A549 (cell line): ENCODE results near the gene NREP.

Experiments used
- BHLHE40 ChIP-seq: IDR thresholded peaks from 2 replicates; pipeline ENCODE4 v1.6.1; 2012; ENCODE audit warnings: low read depth, low read length, inconsistent platforms
- CTCF ChIP-seq: fragments of >200 bp; sonication (Bioruptor Twin); formaldehyde crosslinking; IDR thresholded peaks from 3 replicates; pipeline ENCODE4 v1.5.1; 2016
- ELK1 ChIP-seq: fragments of 150-350 bp; IDR thresholded peaks from 2 replicates; pipeline ENCODE4 v1.6.1; 2014; ENCODE audit warnings: low read depth, mild to moderate bottlenecking, low read length
- EP300 ChIP-seq, 2 experiments: fragments of >200 bp; sonication (Bioruptor Twin); formaldehyde crosslinking; IDR thresholded peaks; 2 replicates in 1 of 2; 3 replicates in 1 of 2; pipeline ENCODE4 v1.6.1; 2016 to 2017
- HDAC2 ChIP-seq: fragments of 200-600 bp; sonication (generic); IDR thresholded peaks from 2 replicates; pipeline ENCODE4 v1.6.1; 2016
- REST ChIP-seq: fragments of 200-600 bp; sonication (generic); IDR thresholded peaks from 2 replicates; pipeline ENCODE4 v1.6.1; 2016; ENCODE audit warnings: antibody characterized with exemption, mild to moderate bottlenecking, moderate library complexity

GRCh38 chr5:111731638-111732037 is 25.4 kb downstream of the NREP start:
- TF ChIP-seq CTCF (no peak), EP300 (IDR thresholded peaks at IDR 0.05) (no peak), ELK1 (no peak), BHLHE40 (no peak), HDAC2 (no peak), REST (no peak)
